Smooth muscle cell (in vitro differentiated cells): ENCODE measurements around the gene PIM3. TPM values are rescaled to one million over a fixed set of nuclear protein-coding genes. Genes with fewer than 3 reads are reported as not detected.

Experiments
- DNase-seq: peaks from one replicate; lab custom pipeline; 2025; ENCODE audit not compliant: unreplicated experiment; lab: John Stamatoyannopoulos, UW
- H2AFZ ChIP-seq: fragments of 200-600 bp; sonication (generic); 2 replicates; pipeline ENCODE4 v1.6.0; 2016; ENCODE audit warnings: antibody characterized with exemption, low read depth, mild to moderate bottlenecking
- H3F3A ChIP-seq: fragments of 200-600 bp; sonication (generic); 2 replicates; pipeline ENCODE4 v1.6.0; 2017; ENCODE audit warnings: antibody characterized with exemption, low read depth
- H3K27ac ChIP-seq: fragments of 200-600 bp; sonication (generic); 2 replicates; pipeline ENCODE4 v1.5.1; 2016; ENCODE audit warnings: low read depth, mild to moderate bottlenecking
- H3K27me3 ChIP-seq: fragments of 200-600 bp; sonication (generic); 2 replicates; pipeline ENCODE4 v1.6.1; 2016; ENCODE audit warnings: low read depth, mild to moderate bottlenecking
- H3K36me3 ChIP-seq: fragments of 200-600 bp; sonication (generic); 2 replicates; pipeline ENCODE4 v1.5.1; 2016; ENCODE audit warnings: low read depth
- H3K4me1 ChIP-seq: fragments of 200-600 bp; sonication (generic); 2 replicates; pipeline ENCODE4 v1.5.1; 2016; ENCODE audit warnings: low read depth
- H3K4me2 ChIP-seq: fragments of 200-600 bp; sonication (generic); 2 replicates; pipeline ENCODE4 v1.6.0; 2016; ENCODE audit warnings: mild to moderate bottlenecking
- H3K4me3 ChIP-seq: fragments of 200-600 bp; sonication (generic); 2 replicates; pipeline ENCODE4 v1.5.1; 2016; ENCODE audit warnings: mild to moderate bottlenecking
- H3K79me2 ChIP-seq: fragments of 200-600 bp; sonication (generic); 2 replicates; pipeline ENCODE4 v1.6.0; 2016; ENCODE audit warnings: low read depth, mild to moderate bottlenecking
- H3K9ac ChIP-seq: fragments of 200-600 bp; sonication (generic); 2 replicates; pipeline ENCODE4 v1.6.0; 2016; ENCODE audit warnings: low read depth
- H3K9me3 ChIP-seq: fragments of 200-600 bp; sonication (generic); replicated peaks from 2 replicates; pipeline ENCODE4 v1.5.1; 2016; ENCODE audit warnings: low read depth
- H4K20me1 ChIP-seq: fragments of 200-600 bp; sonication (generic); 2 replicates; pipeline ENCODE4 v1.6.0; 2016; ENCODE audit warnings: low read depth
- CTCF ChIP-seq: fragments of 200-600 bp; sonication (generic); IDR thresholded peaks from 2 replicates; pipeline ENCODE4 v1.5.1; 2017; ENCODE audit warnings: borderline replicate concordance, mild to moderate bottlenecking, antibody characterized with exemption; ENCODE audit not compliant: insufficient read depth, poor library complexity, severe bottlenecking
- WGBS: methylation state at CpG from one replicate; pipeline ENCODE4 v1.1.7; 2016; ENCODE audit warnings: low lambda C conversion rate; 5-methylcytosine and 5-hydroxymethylcytosine counted together
- polyA plus RNA-seq: library from polyadenylated mRNA; unstranded; fragments of >200 nt; fragmentation: Nextera tagmentation; extraction: Ambion mirVana; gene quantifications from 2 replicates; pipeline ENCODE4 v1.2.1, GENCODE V29; 2016
- total RNA-seq: library from RNA; depleted of rRNA; stranded (reverse); fragments of >200 nt; gene quantifications from 2 replicates; pipeline ENCODE4 v1.2.3, GENCODE V29; 2014

PIM3 gene
- total and polyA plus RNA-seq, 2 experiments from 2014 or later, result 19.1 to 43.3 TPM

- 97% methylated on average over 14 of the region's 14 CpGs for WGBS
- H3F3A ChIP-seq, result no peaks in the 10 kb centered on the region
- DNase-seq, result no peak
- no peak overlapping the region for H3K4me3 ChIP-seq
- H3K27ac ChIP-seq, result no peak overlapping the region
- no peaks in the 10 kb centered on the region for H3K9me3 ChIP-seq
- H3K4me2 ChIP-seq, result no peak overlapping the region
- H3K4me1 ChIP-seq, result no peaks in the 10 kb centered on the region
- no peak overlapping the region for H2AFZ ChIP-seq
- H3K27me3 ChIP-seq, result no peaks in the 10 kb centered on the region
- no peak for TF ChIP-seq CTCF
- peaks cover 21% of the 10 kb centered on the region for H4K20me1 ChIP-seq
- peaks cover 27% of the 10 kb centered on the region for H3K79me2 ChIP-seq
- no peak overlapping the region for H3K9ac ChIP-seq
- no peaks in the 10 kb centered on the region for H3K36me3 ChIP-seq
Measured at GRCh38 chr22:49913446-49913845, 47.1 kb upstream of the PIM3 start.

- no peaks in the 10 kb centered on the region for H3F3A ChIP-seq
- H3K9ac ChIP-seq, result no peak overlapping the region
- DNase-seq, result no peak
- no peak for TF ChIP-seq CTCF
- H2AFZ ChIP-seq, result no peak overlapping the region
- peaks cover 21% of the 10 kb centered on the region for H4K20me1 ChIP-seq
- no peaks in the 10 kb centered on the region for H3K36me3 ChIP-seq
- H3K27me3 ChIP-seq, result no peaks in the 10 kb centered on the region
- 96% methylated on average over 11 of the region's 12 CpGs for WGBS
- no peaks in the 10 kb centered on the region for H3K9me3 ChIP-seq
- no peak overlapping the region for H3K4me2 ChIP-seq
- H3K27ac ChIP-seq, result no peak overlapping the region
- H3K4me3 ChIP-seq, result no peak overlapping the region
- H3K4me1 ChIP-seq, result peaks cover 4% of the 10 kb centered on the region
- peaks cover 27% of the 10 kb centered on the region for H3K79me2 ChIP-seq
Measured at GRCh38 chr22:49914256-49914655, 46.3 kb upstream of the PIM3 start.

DNA sequence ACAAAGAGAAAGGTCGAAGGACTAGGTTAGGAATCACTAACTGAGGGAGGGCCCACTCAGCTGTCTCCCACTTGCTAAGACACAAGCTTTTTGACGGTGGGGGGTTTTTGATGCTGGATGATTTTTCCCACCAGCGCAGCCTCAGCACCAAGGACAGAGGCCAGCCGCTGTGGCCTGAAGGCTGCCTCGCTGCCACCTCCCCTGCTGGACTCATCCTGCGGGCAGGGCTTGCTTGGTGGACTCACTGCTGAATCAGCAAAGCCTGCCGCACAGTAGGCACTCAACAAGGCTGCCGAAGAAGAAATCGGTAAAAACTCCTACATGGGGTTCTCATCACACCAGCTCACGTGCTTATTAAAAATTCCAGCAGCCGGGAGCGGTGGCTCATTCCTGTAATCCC is 45.0 kb upstream of the PIM3 start:
- H3K27ac ChIP-seq, result no peak overlapping the region

More for the DNA sequence above, 45.0 kb upstream of the PIM3 start:
- H3K9ac ChIP-seq, result no peak overlapping the region
- H3K4me1 ChIP-seq, result peaks cover 4% of the 10 kb centered on the region
- 86% methylated on average over 12 of the region's 12 CpGs for WGBS
- H3K27me3 ChIP-seq, result no peaks in the 10 kb centered on the region
- H3K9me3 ChIP-seq, result no peaks in the 10 kb centered on the region
- no peaks in the 10 kb centered on the region for H3K36me3 ChIP-seq
- DNase-seq, result no peak
- no peaks in the 10 kb centered on the region for H3F3A ChIP-seq
- no peak for TF ChIP-seq CTCF
- H4K20me1 ChIP-seq, result peaks cover 21% of the 10 kb centered on the region
- no peak overlapping the region for H3K4me2 ChIP-seq
- H3K4me3 ChIP-seq, result no peak overlapping the region
- no peak overlapping the region for H2AFZ ChIP-seq
- H3K79me2 ChIP-seq, result peaks cover 27% of the 10 kb centered on the region
